ENCODE results near the gene ARSB. TPM values are rescaled to one million over a fixed set of nuclear protein-coding genes. Genes with fewer than 3 reads are reported as not detected.

ARSB gene
- total RNA-seq, 2 experiments from 2014 or later, result 9.2 TPM

DNA sequence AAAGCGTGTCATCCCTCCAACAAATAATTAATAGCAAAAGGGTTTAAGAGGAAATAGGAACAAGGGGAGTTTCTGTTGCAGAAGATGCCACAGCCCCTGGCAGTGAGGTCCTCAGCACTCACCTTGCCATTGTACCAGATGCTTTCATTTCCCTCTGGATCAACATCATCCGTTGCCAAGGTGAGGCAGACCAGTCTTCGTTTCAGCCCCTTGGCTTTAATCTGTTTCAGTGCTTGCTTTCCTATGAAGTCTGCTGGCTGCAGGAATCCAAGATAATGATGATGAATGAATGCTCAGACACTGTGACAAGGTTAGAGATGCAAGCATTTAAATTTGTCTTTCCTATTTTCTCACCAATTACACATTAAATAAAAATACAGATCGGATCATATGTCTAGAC lies 20.0 kb upstream of the ARSB start:
- H3K9me3 ChIP-seq (ENCODE audit: low read length), result no peaks in the 10 kb centered on the region
- no peaks in the 10 kb centered on the region for H3K9me2 ChIP-seq (ENCODE audit: insufficient read depth, low read length)
- H4K20me1 ChIP-seq (ENCODE audit: insufficient read depth, low read length), result no peaks in the 10 kb centered on the region
- H3K4me3 ChIP-seq (ENCODE audit: low read depth, low read length, poor library complexity, severe bottlenecking), result no peak overlapping the region
- CTCF ChIA-PET (ENCODE audit: unreplicated experiment), result no interaction called here
- H3K4me1 ChIP-seq (ENCODE audit: insufficient read depth, low read length, poor library complexity, severe bottlenecking), result no peaks in the 10 kb centered on the region
- H3K27ac ChIP-seq (ENCODE audit: low read depth, low read length, poor library complexity, severe bottlenecking), result no peak overlapping the region
- H2AFZ ChIP-seq (ENCODE audit: low read length), result no peak overlapping the region
- H3K4me2 ChIP-seq (ENCODE audit: low read length), result no peak overlapping the region
- H3K36me3 ChIP-seq (ENCODE audit: insufficient read depth, low read length), result no peaks in the 10 kb centered on the region
- DNase-seq (ENCODE audit: low spot score), result no peak
- POLR2A ChIA-PET, result no interaction called here
- intact Hi-C loops (cut with micrococcal nuclease; ENCODE audit: unreplicated experiment), result no loop called here
- TF ChIP-seq, protein P1, sequence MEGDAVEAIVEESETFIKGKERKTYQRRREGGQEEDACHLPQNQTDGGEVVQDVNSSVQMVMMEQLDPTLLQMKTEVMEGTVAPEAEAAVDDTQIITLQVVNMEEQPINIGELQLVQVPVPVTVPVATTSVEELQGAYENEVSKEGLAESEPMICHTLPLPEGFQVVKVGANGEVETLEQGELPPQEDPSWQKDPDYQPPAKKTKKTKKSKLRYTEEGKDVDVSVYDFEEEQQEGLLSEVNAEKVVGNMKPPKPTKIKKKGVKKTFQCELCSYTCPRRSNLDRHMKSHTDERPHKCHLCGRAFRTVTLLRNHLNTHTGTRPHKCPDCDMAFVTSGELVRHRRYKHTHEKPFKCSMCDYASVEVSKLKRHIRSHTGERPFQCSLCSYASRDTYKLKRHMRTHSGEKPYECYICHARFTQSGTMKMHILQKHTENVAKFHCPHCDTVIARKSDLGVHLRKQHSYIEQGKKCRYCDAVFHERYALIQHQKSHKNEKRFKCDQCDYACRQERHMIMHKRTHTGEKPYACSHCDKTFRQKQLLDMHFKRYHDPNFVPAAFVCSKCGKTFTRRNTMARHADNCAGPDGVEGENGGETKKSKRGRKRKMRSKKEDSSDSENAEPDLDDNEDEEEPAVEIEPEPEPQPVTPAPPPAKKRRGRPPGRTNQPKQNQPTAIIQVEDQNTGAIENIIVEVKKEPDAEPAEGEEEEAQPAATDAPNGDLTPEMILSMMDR (conservative IDR thresholded peaks at IDR 0.05; ENCODE audit: low read length), result no peak
- TF ChIP-seq EZH2phosphoT487 (IDR thresholded peaks at IDR 0.05; ENCODE audit: borderline replicate concordance, low read depth, low read length), result no peak
- no TSS peak for BruUV-seq (replicated peaks)
- H3K79me2 ChIP-seq (ENCODE audit: insufficient read depth, low read depth, low read length), result no peaks in the 10 kb centered on the region

DNA sequence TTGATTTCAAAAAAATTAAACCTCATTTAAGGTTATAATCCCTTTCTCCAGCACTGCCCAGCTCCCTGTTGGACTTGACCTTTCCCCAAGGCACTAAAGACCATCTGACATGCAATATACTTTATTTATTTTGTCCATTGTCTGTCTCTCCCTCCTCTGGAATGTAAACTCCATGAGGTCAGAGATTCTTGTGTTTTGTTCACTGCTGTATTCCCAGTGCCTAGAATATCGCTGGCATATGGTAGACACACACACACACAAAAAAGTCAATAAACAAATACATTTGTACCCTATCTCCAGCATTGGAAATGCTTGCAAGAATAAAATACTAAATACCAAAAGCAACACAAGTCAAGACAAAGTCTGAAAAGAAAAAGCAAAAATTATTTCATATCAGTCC lies 17.3 kb upstream of the ARSB start:
- no peaks in the 10 kb centered on the region for H3K4me1 ChIP-seq (ENCODE audit: insufficient read depth, low read length, poor library complexity, severe bottlenecking)
- intact Hi-C loops (cut with micrococcal nuclease; ENCODE audit: unreplicated experiment), result no loop called here
- no peak overlapping the region for H3K4me2 ChIP-seq (ENCODE audit: low read length)
- H4K20me1 ChIP-seq (ENCODE audit: insufficient read depth, low read length), result no peaks in the 10 kb centered on the region
- CTCF ChIA-PET (ENCODE audit: unreplicated experiment), result no interaction called here
- no TSS peak for BruUV-seq (replicated peaks)
- POLR2A ChIA-PET, result interaction anchor here (1.2 kb wide), 1 partner anchor 15 kb away, joined by 3 read pairs; no protein-coding TSS in a partner anchor
- H3K36me3 ChIP-seq (ENCODE audit: insufficient read depth, low read length), result no peaks in the 10 kb centered on the region
- H3K9me2 ChIP-seq (ENCODE audit: insufficient read depth, low read length), result no peaks in the 10 kb centered on the region
- DNase-seq (ENCODE audit: low spot score), result no peak
- TF ChIP-seq EZH2phosphoT487 (IDR thresholded peaks at IDR 0.05; ENCODE audit: borderline replicate concordance, low read depth, low read length), result no peak
- TF ChIP-seq, protein P1 (conservative IDR thresholded peaks at IDR 0.05; ENCODE audit: low read length), result no peak
- no peaks in the 10 kb centered on the region for H3K79me2 ChIP-seq (ENCODE audit: insufficient read depth, low read depth, low read length)
- H2AFZ ChIP-seq (ENCODE audit: low read length), result no peak overlapping the region
- H3K9me3 ChIP-seq (ENCODE audit: low read length), result no peaks in the 10 kb centered on the region
- H3K27ac ChIP-seq (ENCODE audit: low read depth, low read length, poor library complexity, severe bottlenecking), result no peak overlapping the region
- no peak overlapping the region for H3K4me3 ChIP-seq (ENCODE audit: low read depth, low read length, poor library complexity, severe bottlenecking)

DNA sequence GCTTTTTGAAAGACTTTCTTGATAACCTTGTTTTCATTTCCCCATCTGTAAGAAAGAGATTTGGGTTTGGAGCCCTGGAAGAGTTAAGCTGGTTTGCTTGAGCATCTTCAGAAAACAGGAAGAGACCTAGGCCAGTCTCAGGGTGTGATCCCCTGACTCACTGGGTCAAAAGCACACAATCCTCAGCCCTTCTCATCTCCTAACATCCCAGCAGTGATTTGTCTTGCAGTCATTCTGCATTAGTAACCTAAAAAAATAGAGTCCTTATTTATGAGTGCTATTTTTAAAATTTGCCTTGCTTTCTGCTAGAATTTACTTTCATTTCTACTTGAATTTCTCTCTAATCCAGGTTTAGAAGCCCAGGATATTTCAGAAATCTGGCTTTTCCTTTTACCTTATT lies 16.4 kb upstream of the ARSB start:
- POLR2A ChIA-PET, result interaction anchor here (1.2 kb wide), 1 partner anchor 14 kb away, joined by 3 read pairs; no protein-coding TSS in a partner anchor
- intact Hi-C loops (cut with micrococcal nuclease; ENCODE audit: unreplicated experiment), result loop anchor here (2.0 kb wide), 1 partner anchor 15 kb away; no protein-coding TSS in a partner anchor
- CTCF ChIA-PET (ENCODE audit: unreplicated experiment), result no interaction called here

More for the DNA sequence above, 16.4 kb upstream of the ARSB start:
- no peaks in the 10 kb centered on the region for H4K20me1 ChIP-seq (ENCODE audit: insufficient read depth, low read length)
- DNase-seq (ENCODE audit: low spot score), result no peak
- H3K4me3 ChIP-seq (ENCODE audit: low read depth, low read length, poor library complexity, severe bottlenecking), result no peak overlapping the region
- TF ChIP-seq, protein P1 (conservative IDR thresholded peaks at IDR 0.05; ENCODE audit: low read length), result no peak
- TF ChIP-seq EZH2phosphoT487 (IDR thresholded peaks at IDR 0.05; ENCODE audit: borderline replicate concordance, low read depth, low read length), result no peak
- no peaks in the 10 kb centered on the region for H3K79me2 ChIP-seq (ENCODE audit: insufficient read depth, low read depth, low read length)
- no peaks in the 10 kb centered on the region for H3K9me3 ChIP-seq (ENCODE audit: low read length)
- H3K4me2 ChIP-seq (ENCODE audit: low read length), result no peak overlapping the region
- H2AFZ ChIP-seq (ENCODE audit: low read length), result no peak overlapping the region
- no TSS peak for BruUV-seq (replicated peaks)
- H3K4me1 ChIP-seq (ENCODE audit: insufficient read depth, low read length, poor library complexity, severe bottlenecking), result no peaks in the 10 kb centered on the region
- H3K9me2 ChIP-seq (ENCODE audit: insufficient read depth, low read length), result no peaks in the 10 kb centered on the region
- no peak overlapping the region for H3K27ac ChIP-seq (ENCODE audit: low read depth, low read length, poor library complexity, severe bottlenecking)
- no peaks in the 10 kb centered on the region for H3K36me3 ChIP-seq (ENCODE audit: insufficient read depth, low read length)

Data from OCI-LY7 (cell line).